ENCODE data around the gene PRICKLE3. TPM values are rescaled to one million over a fixed set of nuclear protein-coding genes. Genes with fewer than 3 reads are reported as not detected.

PRICKLE3 gene
- polyA plus RNA-seq, 3 donors from 2014 or later: 2.1 to 4.1 TPM; not detected in 1

Other genes starting within 250 kb of the PRICKLE3 start
- gene OTUD5, start 228.8 kb downstream of the PRICKLE3 start, polyA plus RNA-seq: 10 to 100 TPM; 25.2 to 35.5 (median 26.7) TPM
- gene KCND1, start 214.5 kb downstream of the PRICKLE3 start, polyA plus RNA-seq: under 1 TPM in 1 of 3 donors, not detected in 2; 0.12 TPM
- 10 to 100 TPM in 1 of 3 donors, 1 to 10 TPM in 1, under 1 TPM in 1; 0.62 to 19.8 (median 7.7) TPM for gene GRIPAP1, start 184.1 kb downstream of the PRICKLE3 start, polyA plus RNA-seq
- 1 to 10 TPM; 1.1 to 9.0 (median 4.2) TPM for gene TFE3, start 143.0 kb downstream of the PRICKLE3 start, polyA plus RNA-seq
- 1 to 10 TPM in 1 of 3 donors, under 1 TPM in 2; 0.49 to 1.3 (median 0.50) TPM for gene CCDC120, start 127.4 kb downstream of the PRICKLE3 start, polyA plus RNA-seq
- gene PRAF2, start 112.4 kb downstream of the PRICKLE3 start, polyA plus RNA-seq: 10 to 100 TPM; 27.7 to 66.4 (median 36.3) TPM
- gene WDR45, start 106.5 kb downstream of the PRICKLE3 start, polyA plus RNA-seq: 100 to 1,000 TPM; 104 to 105 (median 104) TPM
- 10 to 100 TPM; 26.3 to 55.3 (median 27.2) TPM for gene GPKOW, start 62.6 kb downstream of the PRICKLE3 start, polyA plus RNA-seq
- gene MAGIX, start 23.6 kb downstream of the PRICKLE3 start, polyA plus RNA-seq: 1 to 10 TPM in 2 of 3 donors, under 1 TPM in 1; 0.96 to 2.2 (median 1.6) TPM
- 10 to 100 TPM; 40.5 to 64.6 (median 45.7) TPM for gene PLP2, start 14.5 kb downstream of the PRICKLE3 start, polyA plus RNA-seq
- gene SYP, start 13.8 kb upstream of the PRICKLE3 start, polyA plus RNA-seq: under 1 TPM in 2 of 3 donors, not detected in 1; 0.29 to 0.43 TPM
- gene CACNA1F, start 47.0 kb upstream of the PRICKLE3 start, polyA plus RNA-seq: under 1 TPM in 1 of 3 donors, not detected in 2; 0.07 TPM
- 10 to 100 TPM; 21.6 to 29.4 (median 27.0) TPM for gene CCDC22, start 49.1 kb upstream of the PRICKLE3 start, polyA plus RNA-seq
- under 1 TPM in 2 of 3 donors, not detected in 1; 0.08 to 0.13 TPM for gene FOXP3, start 78.3 kb upstream of the PRICKLE3 start, polyA plus RNA-seq
- gene PPP1R3F, start 83.4 kb upstream of the PRICKLE3 start, polyA plus RNA-seq: 1 to 10 TPM; 1.9 to 3.4 (median 2.1) TPM
- gene GAGE10, start 117.3 kb upstream of the PRICKLE3 start, polyA plus RNA-seq: not detected
- gene GAGE12J, start 135.7 kb upstream of the PRICKLE3 start, polyA plus RNA-seq: not detected
- not detected for gene GAGE13, start 145.2 kb upstream of the PRICKLE3 start, polyA plus RNA-seq